NOMO-1 treated with DMSO at 0.1 percent for 48 hours (cell line): ENCODE data around the gene SPRN.
A peak's percentile ranks its signal among the peaks of the same experiment; 100 is the strongest.
"Not testable (repeated sequence)": the region's sequence is repeated elsewhere in the genome, so short reads cannot be mapped to it uniquely, and the experiment has no call there.

ENCODE experiments used
- DNase-seq: peaks from one replicate; lab custom pipeline; 2025; ENCODE audit not compliant: unreplicated experiment; lab: John Stamatoyannopoulos, UW

Gene SPRN

DNA sequence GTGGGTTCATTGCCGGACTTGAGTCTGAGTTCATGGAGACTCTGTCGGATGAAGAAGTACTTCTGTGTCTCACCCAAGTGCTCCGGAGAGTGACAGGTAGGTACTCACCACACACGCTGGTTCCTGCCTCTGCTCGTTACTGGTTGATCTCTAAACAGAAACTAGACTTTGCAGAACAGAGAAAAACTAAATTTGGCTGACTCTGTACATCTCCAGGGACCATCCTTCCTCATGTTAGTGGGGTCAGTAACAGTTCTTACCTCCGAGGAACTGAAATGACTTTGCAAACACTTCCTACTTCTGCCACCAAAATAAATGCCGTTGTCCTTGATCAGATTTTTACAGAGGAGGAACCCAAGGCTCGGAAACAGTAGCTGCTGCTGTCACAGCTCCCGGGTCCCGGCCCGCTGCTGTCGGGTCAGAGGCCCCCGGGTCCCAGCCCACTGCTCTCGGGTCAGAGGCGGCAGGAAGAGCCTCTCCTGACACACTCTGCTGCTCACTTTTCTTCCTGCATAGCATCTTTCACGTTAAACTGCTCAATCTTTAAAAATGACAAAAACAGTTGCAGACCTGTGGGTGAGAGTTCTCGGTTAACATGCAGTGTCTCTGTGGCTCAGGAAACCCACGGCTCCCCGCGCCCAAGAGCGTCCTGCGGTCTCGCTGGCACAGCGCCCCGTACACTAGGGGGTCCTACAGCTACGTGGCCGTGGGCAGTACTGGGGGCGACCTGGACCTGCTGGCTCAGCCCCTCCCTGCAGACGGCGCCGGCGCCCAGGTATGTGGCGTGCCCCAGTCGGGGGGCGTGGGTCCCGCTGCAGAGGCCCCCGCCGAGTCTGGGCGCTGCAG lies 35.2 kb downstream of the SPRN start:
- peak; percentile 69 for DNase-seq

DNA sequence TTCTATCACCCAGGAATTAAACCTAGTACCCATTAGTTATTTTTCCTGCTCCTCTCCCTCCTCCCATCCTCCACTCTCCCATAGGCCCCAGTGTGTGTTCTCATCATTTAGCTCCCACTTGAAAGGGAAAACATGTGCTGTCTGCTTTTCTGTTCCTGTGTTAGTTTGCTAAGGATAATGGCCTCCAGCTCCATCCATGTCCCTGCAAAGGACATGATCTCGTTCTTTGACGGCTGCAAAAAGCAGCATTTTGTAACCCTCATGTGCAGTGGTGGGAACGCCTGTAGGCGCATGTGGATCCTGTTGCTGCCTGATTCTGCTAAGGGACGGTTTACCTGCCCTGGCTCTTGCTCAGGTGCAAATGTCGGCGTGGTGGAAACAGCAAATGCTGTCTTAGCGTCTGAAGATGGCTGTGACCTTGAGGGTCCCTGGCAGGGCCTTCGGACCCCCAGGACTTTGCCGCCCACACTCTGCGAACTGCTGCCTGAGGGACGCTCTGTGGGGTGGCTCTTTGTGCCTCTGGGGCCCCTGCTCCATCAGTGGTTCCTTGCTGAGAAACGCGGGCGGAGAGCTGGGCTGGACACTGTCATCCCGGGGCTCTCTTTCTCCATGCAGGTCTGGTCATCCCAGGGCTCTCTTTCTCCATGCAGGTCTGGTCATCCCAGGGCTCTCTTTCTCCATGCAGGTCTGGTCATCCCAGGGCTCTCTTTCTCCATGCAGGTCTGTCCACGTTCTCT lies 36.0 kb downstream of the SPRN start:
- no peak for DNase-seq

DNA sequence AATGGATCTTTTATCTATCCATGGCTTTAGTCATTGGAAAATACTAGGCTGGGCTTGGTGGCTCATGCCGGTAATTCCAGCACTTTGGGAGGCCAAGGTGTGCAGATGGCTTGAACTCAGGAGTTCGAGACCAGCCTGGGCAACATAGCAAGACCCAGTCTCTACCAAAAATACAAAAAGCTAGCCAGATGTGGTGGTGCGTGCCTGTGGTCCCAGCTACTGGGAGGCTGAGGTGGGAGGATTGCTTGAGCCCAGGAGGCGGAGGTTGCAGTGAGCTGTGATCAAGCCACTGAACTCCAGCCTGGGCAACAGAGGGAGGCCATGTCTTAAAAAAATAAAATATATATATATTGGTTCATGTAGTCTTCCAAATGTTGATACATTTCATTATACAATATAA lies 37.5 kb downstream of the SPRN start:
- DNase-seq, result not testable (repeated sequence)

DNA sequence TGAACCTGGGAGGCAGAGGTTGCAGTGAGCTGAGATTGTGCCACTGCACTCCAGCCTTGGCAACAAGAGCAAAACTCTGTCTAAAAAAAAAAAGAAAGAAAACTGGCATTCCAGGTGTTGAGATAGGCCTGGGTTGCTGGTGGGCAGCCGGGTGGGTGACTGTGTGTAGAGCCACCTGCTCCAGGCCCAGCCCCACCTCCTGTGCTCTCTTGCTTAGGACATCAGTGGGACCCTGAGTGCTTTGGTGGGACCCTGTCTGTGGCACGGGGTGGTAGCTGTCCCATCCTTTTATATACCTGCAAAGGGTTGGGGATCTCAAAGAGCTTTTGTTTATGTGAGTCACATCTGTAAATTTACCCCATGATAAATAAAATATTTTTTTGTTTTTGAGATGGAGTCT lies 39.2 kb downstream of the SPRN start:
- no peak for DNase-seq

DNA sequence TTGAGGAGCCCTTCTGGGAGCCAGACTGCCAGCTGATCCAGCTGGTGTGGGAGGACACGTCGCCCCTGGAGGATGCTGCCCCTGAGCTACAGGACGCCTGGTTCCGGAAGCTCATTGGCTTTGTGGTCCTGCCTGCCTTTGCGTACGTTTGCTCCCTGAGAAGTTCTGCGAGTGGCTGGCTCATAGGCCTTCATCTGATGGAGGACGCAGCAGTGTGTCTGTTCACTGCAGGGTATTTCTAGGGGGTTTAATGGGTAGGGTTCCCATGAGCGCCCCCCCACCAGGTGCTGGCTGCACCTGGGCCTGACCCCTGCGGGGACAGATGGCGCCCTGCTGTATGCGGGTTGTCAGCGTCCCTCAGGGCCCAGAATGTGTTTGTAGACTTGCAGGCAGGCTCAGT lies 40.4 kb downstream of the SPRN start:
- DNase-seq, result no peak

DNA sequence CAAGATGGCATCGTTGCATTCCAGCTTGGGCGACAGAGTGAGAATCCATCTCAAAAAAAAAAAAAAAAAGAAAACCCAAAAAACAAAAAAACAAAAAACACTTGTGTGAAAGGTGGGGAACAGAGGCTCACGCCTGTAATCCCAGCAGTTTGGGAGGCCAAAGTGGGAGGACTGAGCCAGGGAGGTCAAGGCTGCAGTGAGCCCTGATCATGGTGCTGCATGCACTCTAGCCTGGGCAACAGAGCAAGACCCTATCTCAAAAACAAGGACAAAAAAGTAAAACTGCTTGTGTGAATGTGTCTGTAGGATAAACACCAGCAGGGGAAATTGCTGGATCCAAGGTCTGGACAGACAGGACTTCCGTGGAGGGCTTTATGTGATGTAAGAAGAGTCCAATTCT lies 40.9 kb downstream of the SPRN start:
- DNase-seq, result no peak

DNA sequence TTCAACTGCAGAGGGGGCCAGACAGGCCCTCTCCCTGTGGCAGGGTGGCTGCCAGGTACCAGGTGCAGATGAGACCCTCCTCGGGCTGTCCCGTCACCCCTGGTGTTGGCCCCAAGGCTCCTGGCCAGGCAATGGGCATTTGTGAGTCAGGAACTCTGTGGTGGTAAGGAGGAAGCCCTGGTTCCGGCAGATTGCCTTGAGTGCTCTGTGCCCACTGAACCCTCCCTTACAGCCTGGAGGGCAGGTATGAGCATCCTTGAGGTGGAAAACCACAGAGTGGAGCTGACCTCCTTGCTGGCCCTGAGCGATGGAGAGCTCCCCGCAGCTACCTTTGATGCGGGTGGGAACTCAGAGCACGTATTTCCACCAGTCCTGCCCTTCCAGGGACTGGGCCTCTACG lies 43.4 kb downstream of the SPRN start:
- no peak for DNase-seq

DNA sequence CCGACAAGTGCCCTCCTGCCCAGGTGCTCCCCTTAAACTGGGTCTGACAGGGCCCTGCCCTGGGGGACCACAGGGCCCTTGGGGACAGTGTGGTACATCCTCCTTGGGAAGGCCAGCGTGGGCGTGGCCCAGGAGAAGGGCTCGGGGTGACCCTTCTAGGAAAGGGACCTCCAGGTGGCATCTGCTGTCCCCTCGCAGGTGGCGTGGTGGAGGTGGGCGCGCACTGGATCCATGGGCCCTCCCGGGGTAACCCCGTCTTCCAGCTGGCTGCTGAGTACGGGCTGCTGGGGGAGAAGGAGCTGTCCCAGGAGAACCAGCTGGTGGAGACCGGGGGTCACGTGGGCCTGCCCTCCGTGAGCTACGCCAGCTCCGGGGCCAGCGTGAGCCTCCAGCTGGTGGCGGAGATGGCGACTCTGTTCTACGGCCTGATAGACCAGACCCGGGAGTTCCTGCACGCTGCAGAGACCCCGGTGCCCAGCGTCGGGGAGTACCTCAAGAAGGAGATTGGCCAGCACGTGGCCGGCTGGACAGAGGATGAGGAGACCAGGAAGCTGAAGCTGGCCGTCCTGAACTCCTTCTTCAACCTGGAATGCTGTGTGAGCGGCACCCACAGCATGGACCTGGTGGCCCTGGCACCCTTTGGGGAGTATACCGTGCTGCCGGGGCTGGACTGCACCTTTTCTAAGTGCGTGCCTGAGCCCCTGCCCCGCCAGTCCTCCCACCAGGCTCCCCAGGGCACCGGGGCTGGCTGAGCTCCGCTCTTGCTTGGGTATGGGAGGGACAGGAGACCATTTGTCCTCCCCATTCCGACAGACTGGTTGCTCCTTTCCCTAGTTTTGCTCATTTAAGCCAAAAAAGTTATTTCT lies 44.4 kb downstream of the SPRN start:
- DNase-seq, result no peak

DNA sequence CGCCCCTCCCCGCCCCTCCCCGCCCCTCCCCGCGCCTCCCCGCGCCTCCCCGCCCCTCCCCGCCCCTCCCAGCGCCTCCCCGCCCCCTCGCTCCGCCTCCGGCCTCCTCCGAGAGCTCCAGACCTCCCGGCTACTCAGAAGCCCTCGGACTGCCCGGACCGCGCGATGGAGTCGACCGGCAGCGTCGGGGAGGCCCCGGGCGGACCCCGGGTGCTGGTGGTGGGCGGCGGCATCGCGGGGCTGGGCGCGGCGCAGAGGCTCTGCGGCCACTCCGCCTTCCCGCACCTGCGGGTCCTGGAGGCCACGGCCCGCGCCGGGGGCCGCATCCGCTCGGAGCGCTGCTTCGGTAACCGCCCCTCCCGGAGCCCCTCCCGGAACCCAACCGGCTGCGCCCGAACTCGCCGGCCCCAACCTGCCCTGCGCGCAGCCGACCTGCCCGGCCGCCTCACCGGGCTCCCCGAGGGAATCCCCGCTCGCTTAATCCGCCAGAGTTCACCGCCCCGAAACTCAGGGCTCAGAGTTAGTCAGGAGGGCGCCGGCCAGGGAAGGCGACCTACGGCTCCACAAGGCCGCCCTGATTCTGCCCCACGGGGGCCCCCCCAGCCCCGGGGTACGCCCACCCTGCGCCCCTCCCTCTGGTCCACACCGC lies 45.1 kb downstream of the SPRN start, which contains the start of gene PAOX:
Gene PAOX, plus strand, starts transcription at position 111 of the 649 bp plus-strand sequence. Its CDS starts 55 bp downstream, at position 166.
- DNase-seq, result peak; percentile 12

GRCh38 chr10:133378251-133379096 lies 46.0 kb downstream of the SPRN start:
- DNase-seq, result peak; percentile 54

GRCh38 chr10:133377818-133378250 lies 46.6 kb downstream of the SPRN start:
- no peak for DNase-seq

GRCh38 chr10:133377025-133377817 lies 47.2 kb downstream of the SPRN start:
- no peak for DNase-seq

GRCh38 chr10:133376183-133376582 lies 48.2 kb downstream of the SPRN start:
- DNase-seq, result not testable (repeated sequence)

DNA sequence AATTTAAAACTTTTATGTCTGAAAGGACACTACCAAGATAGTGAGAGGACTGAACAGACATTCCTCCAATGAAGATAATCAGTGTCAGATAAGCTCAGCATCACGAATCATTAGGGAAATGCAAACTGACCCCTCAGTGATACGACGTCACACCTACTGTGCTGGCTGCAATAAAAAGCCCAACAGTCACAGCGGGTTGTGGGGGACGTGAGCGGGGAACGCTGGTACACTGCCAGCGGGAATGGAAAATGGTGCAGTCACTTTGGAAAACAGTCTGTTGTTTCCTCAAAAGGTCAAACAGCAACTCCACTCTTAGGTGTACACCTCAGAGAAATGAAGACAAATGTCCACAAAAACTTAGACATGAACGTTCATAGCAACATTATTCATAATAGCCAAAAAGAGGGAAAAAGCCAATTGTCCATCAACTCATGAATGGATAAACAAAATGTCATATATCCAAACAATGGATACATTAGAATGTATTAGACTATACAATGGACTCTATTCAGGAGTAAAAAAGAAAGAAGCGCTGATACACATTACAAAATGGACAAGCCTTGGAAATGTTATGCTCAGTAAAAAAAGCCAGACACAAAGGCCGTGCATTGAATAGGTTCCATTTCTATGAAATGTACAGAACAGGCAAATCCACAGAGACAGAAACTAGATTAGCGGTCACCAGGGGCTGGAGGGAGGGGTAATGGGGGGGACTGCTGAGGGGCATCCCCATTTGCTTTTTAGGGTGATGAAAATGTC lies 48.9 kb downstream of the SPRN start:
- DNase-seq, result no peak

DNA sequence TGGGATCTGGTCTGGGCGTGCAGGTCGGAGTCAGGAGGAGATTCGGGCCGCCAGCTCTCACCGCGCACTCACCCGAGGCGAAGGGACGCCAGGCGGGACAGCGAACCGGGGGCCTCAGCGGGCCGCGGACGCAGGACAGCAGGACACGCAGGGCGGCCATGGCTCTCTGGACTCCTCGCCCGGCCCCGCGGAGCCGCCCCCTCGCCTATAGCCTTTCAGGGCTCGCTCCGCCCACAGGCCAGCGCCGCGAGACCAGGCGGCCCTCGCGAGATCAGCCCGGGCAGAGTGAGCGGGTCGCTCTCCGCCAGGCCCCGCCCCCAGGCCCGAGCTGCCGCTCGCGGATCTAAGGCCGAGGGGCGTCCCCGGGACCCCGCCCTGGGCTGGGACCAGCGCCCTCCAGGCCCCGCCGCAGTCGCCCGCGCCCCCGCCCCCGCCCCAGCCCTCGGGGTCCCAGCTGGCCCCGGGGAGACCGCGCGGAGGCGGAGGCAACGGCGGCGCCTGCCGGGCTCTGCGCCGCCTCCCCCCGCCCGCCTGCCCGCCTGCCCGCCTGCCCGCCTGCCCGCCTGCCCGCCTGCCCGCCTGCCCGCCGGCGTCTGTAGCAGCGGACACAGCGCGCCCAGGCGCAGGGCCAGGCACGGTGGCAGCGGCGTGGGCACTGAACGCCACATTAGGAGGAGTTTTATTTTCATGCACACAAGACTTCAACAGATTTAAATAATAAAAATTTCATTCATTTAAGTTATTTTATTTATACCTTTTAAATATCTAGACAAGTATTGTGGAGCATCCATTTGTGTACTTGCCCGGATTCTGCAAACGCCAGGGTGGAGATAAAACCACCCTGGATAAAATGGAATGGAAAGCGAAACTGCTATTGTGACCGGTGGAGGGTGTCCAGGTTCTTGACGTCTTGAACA lies 51.0 kb downstream of the SPRN start, which contains the start of gene ECHS1:
Gene ECHS1, minus strand, starts transcription at position 181 of the 917 bp plus-strand sequence. Its CDS starts 21 bp downstream, at position 160.
- DNase-seq, result peak; percentile 86

GRCh38 chr10:133372507-133372906 lies 51.9 kb downstream of the SPRN start:
- no peak for DNase-seq
